K562 (cell line): Measurements from ENCODE around the gene NLRC3. TPM values are rescaled to one million over a fixed set of nuclear protein-coding genes. Genes with fewer than 3 reads are reported as not detected.

ENCODE experiments used
- ATAC-seq: fragments of 200-7000 bp; cut with Tn5 transposase; 3 replicates; pipeline ENCODE4 v1.9.1; 2020; ENCODE audit warnings: moderate library complexity
- BruUV-seq: library from RNA; stranded (reverse); fragments of 400-500 nt; replicated peaks from 2 replicates; lab custom pipeline; 2021; lab: Mats Ljungman, UMichigan
- CTCF ChIA-PET: fragments of 300-600 bp; formaldehyde crosslinking; extraction: SDS; loops from one replicate; lab custom pipeline; 2021; ENCODE audit warnings: low intra/inter-chr PET ratio; lab: Yijun Ruan, JAX
- POLR2A ChIA-PET: fragments of 300-600, 350-650 bp; sonication (Branson Sonifier 250); formaldehyde crosslinking; extraction: SDS; loops from one replicate; lab custom pipeline; 2021; ENCODE audit warnings: antibody characterized with exemption, inconsistent platforms; lab: Yijun Ruan, JAX
- DNase-seq, 4 experiments: peaks; one replicate each; pipeline versions ENCODE4 v3.0.0 to v3.0.0-alpha.2; 2011 to 2018; ENCODE audit warnings: low spot score in 3 of 4, mixed read lengths in 3 of 4; ENCODE audit errors: extremely low read depth in 1 of 4
- FAIRE-seq: peaks from 2 replicates; lab custom pipeline; 2011; peaks lifted over from hg19 to GRCh38; lab: Jason Lieb, UNC
- H2AFZ ChIP-seq: 2 replicates; pipeline ENCODE4 v1.6.0; 2011; ENCODE audit warnings: low read depth, low read length, control low read depth, inconsistent platforms
- H3K27ac ChIP-seq: fragments of 200-600 bp; 3 replicates; pipeline ENCODE4 v1.8.0; 2011; ENCODE audit warnings: low read depth, mild to moderate bottlenecking, control low read depth, inconsistent platforms, low read length, moderate library complexity, mixed read lengths; ENCODE audit errors: extremely low read depth
- H3K27me3 ChIP-seq, 2 experiments: fragments of 300-600 bp in 1 of 2; 2 replicates in 1 of 2; 3 replicates in 1 of 2; pipeline versions ENCODE4 v1.6.0 to v1.8.0; 2011; ENCODE audit warnings: inconsistent platforms in 2 of 2, low read length in 2 of 2, mild to moderate bottlenecking in 1 of 2, mixed read lengths in 1 of 2, moderate library complexity in 1 of 2; ENCODE audit not compliant: control insufficient read depth in 2 of 2, insufficient read depth in 2 of 2
- H3K36me3 ChIP-seq: fragments of 300-600 bp; 3 replicates; pipeline ENCODE4 v1.8.0; 2011; ENCODE audit warnings: mild to moderate bottlenecking, low read length, inconsistent platforms; ENCODE audit not compliant: control insufficient read depth, insufficient read depth
- H3K4me1 ChIP-seq, 2 experiments: fragments of 200-600 bp in 1 of 2; replicated peaks in 1 of 2; 2 replicates in 1 of 2; 3 replicates in 1 of 2; pipeline versions ENCODE4 v1.5.1 to v1.8.0; 2011; ENCODE audit warnings: inconsistent platforms in 2 of 2, low read length in 2 of 2, mild to moderate bottlenecking in 1 of 2, mixed read lengths in 1 of 2, moderate library complexity in 1 of 2; ENCODE audit not compliant: control insufficient read depth in 2 of 2, insufficient read depth in 2 of 2
- H3K4me2 ChIP-seq: 2 replicates; pipeline ENCODE4 v1.6.1; 2011; ENCODE audit warnings: low read length, control low read depth, inconsistent platforms, mixed read lengths; ENCODE audit not compliant: insufficient read depth
- H3K4me3 ChIP-seq: fragments of 200-600 bp; sonication (generic), shearing (Covaris generic); 2 replicates; pipeline ENCODE4 v1.5.1; 2016; ENCODE audit warnings: control low read depth, inconsistent platforms
- H3K79me2 ChIP-seq: fragments of 200-600 bp; 3 replicates; pipeline ENCODE4 v1.8.0; 2011; ENCODE audit warnings: low read length, inconsistent platforms; ENCODE audit not compliant: control insufficient read depth, insufficient read depth
- H3K9ac ChIP-seq, 2 experiments: 2 replicates each; pipeline versions ENCODE4 v1.6.0 to v1.6.1; 2011; ENCODE audit warnings: low read depth in 2 of 2, low read length in 2 of 2, control low read depth in 1 of 2, inconsistent platforms in 1 of 2, mild to moderate bottlenecking in 1 of 2, mixed read lengths in 1 of 2; ENCODE audit not compliant: insufficient read depth in 1 of 2
- H3K9me1 ChIP-seq: one replicate; pipeline ENCODE4 v1.6.0; 2011; ENCODE audit warnings: inconsistent platforms, mild to moderate bottlenecking, low read length, moderate library complexity; ENCODE audit not compliant: control insufficient read depth, insufficient read depth
- H3K9me3 ChIP-seq: replicated peaks from 2 replicates; pipeline ENCODE4 v1.5.1; 2011; ENCODE audit warnings: low read depth, low read length, inconsistent platforms; ENCODE audit not compliant: control insufficient read depth, insufficient read depth
- H4K20me1 ChIP-seq: replicated peaks from 2 replicates; pipeline ENCODE4 v1.6.1; 2011; ENCODE audit warnings: low read length, inconsistent platforms, mixed read lengths; ENCODE audit not compliant: control insufficient read depth, insufficient read depth
- EP400 ChIP-seq: fragments of 450-650 bp; IDR thresholded peaks from 2 replicates; pipeline ENCODE4 v1.6.1; 2017; ENCODE audit warnings: antibody characterized with exemption, mild to moderate bottlenecking, moderate library complexity
- MCM3 ChIP-seq: fragments of 450-650 bp; IDR thresholded peaks from 2 replicates; pipeline ENCODE4 v1.6.1; 2016
- RBBP5 ChIP-seq: fragments of 200-600 bp; sonication (generic); IDR thresholded peaks from 2 replicates; pipeline ENCODE4 v1.6.1; 2012; ENCODE audit warnings: borderline replicate concordance, mild to moderate bottlenecking, low read length, control low read depth, inconsistent platforms; ENCODE audit not compliant: insufficient read depth, poor library complexity, severe bottlenecking
- RFX7 ChIP-seq: fragments of 250-450 bp; sonication (Bioruptor Pico); IDR thresholded peaks from 2 replicates; pipeline ENCODE4 v1.5.1; 2021; ENCODE audit warnings: mild to moderate bottlenecking
- SIN3B ChIP-seq: fragments of 450-650 bp; IDR thresholded peaks from 2 replicates; pipeline ENCODE4 v1.6.1; 2017; ENCODE audit warnings: low read depth, mild to moderate bottlenecking, moderate library complexity
- SMC3 ChIP-seq: conservative IDR thresholded peaks from 2 replicates; pipeline ENCODE4 v1.6.1; 2011; ENCODE audit warnings: low read depth, low read length, improper control_type of control experiment; ENCODE audit not compliant: insufficient read depth
- TARDBP ChIP-seq: fragments of 450-650 bp; IDR thresholded peaks from 2 replicates; pipeline ENCODE4 v1.6.1; 2016
- XRCC5 ChIP-seq: fragments of 200-400 bp; formaldehyde crosslinking; IDR thresholded peaks from 2 replicates; pipeline ENCODE4 v1.6.1; 2017; ENCODE audit warnings: low read depth, mild to moderate bottlenecking, low read length
- ZBTB5 ChIP-seq: fragments of 450-650 bp; IDR thresholded peaks from 2 replicates; pipeline ENCODE4 v1.6.1; 2017; ENCODE audit warnings: antibody characterized with exemption
- ZNF318 ChIP-seq, 2 experiments: fragments of 450-650 bp; IDR thresholded peaks; 2 replicates each; pipeline ENCODE4 v1.6.1; 2016; ENCODE audit warnings: mild to moderate bottlenecking in 2 of 2, borderline replicate concordance in 1 of 2, low read depth in 1 of 2, moderate library complexity in 1 of 2
- WGBS: fragments of 100-300 bp; shearing (Covaris generic); methylation state at CpG from one replicate; pipeline ENCODE4 v1.1.6; 2016; ENCODE audit warnings: low coverage, mixed read lengths; ENCODE audit not compliant: insufficient coverage; ENCODE audit errors: missing lambda C conversion rate; 5-methylcytosine and 5-hydroxymethylcytosine counted together
- in situ Hi-C: fragments of 300-500 bp; cut with MboI; formaldehyde crosslinking; loops from 4 replicates; pipeline ENCODE4 v1.15.0; 2018; ENCODE audit warnings: inconsistent platforms, mixed read lengths
- intact Hi-C: fragments of 100-400 bp; cut with micrococcal nuclease; formaldehyde crosslinking; loops from 2 replicates; pipeline ENCODE4 v1.14.2; 2022
- polyA plus RNA-seq, 8 experiments: library from polyadenylated mRNA; depleted of rRNA in 4 of 8; stranded (reverse) in 5 of 8; unstranded in 3 of 8; fragments of >200 nt; fragmentation: Nextera tagmentation in 2 of 8; fragmentation: Illumina TruSeq in 1 of 8; extraction: Ambion mirVana in 2 of 8; extraction: Trizol in 1 of 8; gene quantifications; 2 replicates each; pipeline versions ENCODE4 v1.2.1 to v1.2.3, GENCODE V29; 2011 to 2014; ENCODE audit warnings: inconsistent platforms in 1 of 8, missing spikeins in 1 of 8
- total RNA-seq, 7 experiments: library from RNA; depleted of rRNA in 6 of 7; stranded (reverse); fragments of >200 nt in 6 of 7; fragmentation: Illumina TruSeq in 2 of 7; extraction: Trizol in 2 of 7; gene quantifications; 2 replicates each; pipeline versions ENCODE4 v1.2.1 to v1.2.3, GENCODE V29; 2011 to 2021; ENCODE audit warnings: low replicate concordance in 1 of 7

NLRC3 gene
- total and polyA plus RNA-seq, 9 of the 15 experiments (the other 6 are each of a cell fraction or from before 2014, with no cell fraction given) = 0.03 to 0.13 (median 0.03) TPM; not detected in 4

GRCh38 chr16:3564889-3565141 is 12.4 kb downstream of the NLRC3 start:
- ATAC-seq (no peak), DNase-seq (no peak), FAIRE-seq (no peak)
- H3K9me1 ChIP-seq = no peaks in the 10 kb centered on the region
- no peak overlapping the region for H3K4me2 ChIP-seq
- BruUV-seq = no TSS peak
- H3K27me3 ChIP-seq = peaks cover 36 to 44% of the 10 kb centered on the region in 2 experiments
- H2AFZ ChIP-seq = no peak overlapping the region
- H3K9ac ChIP-seq = no peak overlapping the region; a peak in 1 of 4 replicates
- intact Hi-C loops (no loop called here), in situ Hi-C loops (no loop called here)
- POLR2A ChIA-PET = no interaction called here
- H3K4me1 ChIP-seq = peaks cover 0 to 26% of the 10 kb centered on the region in 2 experiments; a peak in 2 of 5 replicates
- CTCF ChIA-PET = no interaction called here
- H4K20me1 ChIP-seq = peaks cover 7% of the 10 kb centered on the region; the same call in 1 of the 2 replicates
- H3K79me2 ChIP-seq = no peaks in the 10 kb centered on the region
- H3K4me3 ChIP-seq = no peak overlapping the region
- no peaks in the 10 kb centered on the region for H3K36me3 ChIP-seq
- H3K9me3 ChIP-seq = no peaks in the 10 kb centered on the region
- no peak overlapping the region for H3K27ac ChIP-seq
- 7% methylated on average over 9 of the region's 9 CpGs for WGBS
- no peak for TF ChIP-seq XRCC5
- TF ChIP-seq TARDBP = no peak
- TF ChIP-seq ZBTB5 = no peak
- TF ChIP-seq RFX7 (CRISPR knock-in tag) = no peak
- no peak for TF ChIP-seq EP400
- TF ChIP-seq ZNF318 (IDR thresholded peaks at IDR 0.05; ENCODE audit: borderline replicate concordance in 1 of 2, low read depth in 1 of 2) = no peak
- TF ChIP-seq RBBP5 = no peak
- TF ChIP-seq MCM3 = no peak
- TF ChIP-seq SMC3 = no peak
- TF ChIP-seq SIN3B = no peak
